ENCODE results near the gene ZNF506. TPM values are rescaled to one million over a fixed set of nuclear protein-coding genes. Genes with fewer than 3 reads are reported as not detected.
"Not testable (repeated sequence)": the region's sequence is repeated elsewhere in the genome, so short reads cannot be mapped to it uniquely, and the experiment has no call there.

Gene ZNF506
- 11.8 and 20.0 TPM in 2 replicates for total RNA-seq (2014; rRNA removed; shearing (Covaris generic))
- polyA plus RNA-seq (2016; fragmentation: Nextera tagmentation; extraction: Ambion mirVana), result 13.2 and 13.3 TPM in 2 replicates

- H3K9ac ChIP-seq, result peak within 1 kb of the TSS; percentile 91
- H2AFZ ChIP-seq, result peak within 1 kb of the TSS; percentile 95
- peak; percentile 100 for DNase-seq
- H3K79me2 ChIP-seq (ENCODE audit: insufficient read depth), result peaks cover 48% of the 10 kb centered on the region
- H3K4me1 ChIP-seq (ENCODE audit: insufficient read depth), result no peaks in the 10 kb centered on the region
- 1 to 2% methylated on average over 28 of the region's 28 CpGs for WGBS, 2 experiments (ENCODE audit: low coverage in 1 of 2, low lambda C conversion rate in 2 of 2, missing lambda C conversion rate in 2 of 2)
- in situ Hi-C loops (cut with MboI), result no loop called here
- H3K36me3 ChIP-seq (ENCODE audit: low read depth), result peaks cover 6% of the 10 kb centered on the region; the same call in 1 of the 2 replicates
- no peaks in the 10 kb centered on the region for H3K9me3 ChIP-seq (ENCODE audit: low read depth)
- no peaks in the 10 kb centered on the region for H4K20me1 ChIP-seq (ENCODE audit: insufficient read depth)
- peak within 1 kb of the TSS; percentile 86 for H3K4me3 ChIP-seq
- H3K4me2 ChIP-seq (ENCODE audit: unreplicated experiment), result peak within 1 kb of the TSS; percentile 74
- H3K27me3 ChIP-seq (replicated peaks; ENCODE audit: insufficient read depth), result no peaks in the 10 kb centered on the region
- no peaks in the 10 kb centered on the region for H3K9me2 ChIP-seq (ENCODE audit: insufficient read depth)
- H3K27ac ChIP-seq, result peak within 1 kb of the TSS; percentile 92
- peaks cover 4% of the 10 kb centered on the region; the same call in 1 of the 2 replicates for H3F3A ChIP-seq (ENCODE audit: insufficient read depth)
- TF ChIP-seq EZH2phosphoT487 (IDR thresholded peaks at IDR 0.05; ENCODE audit: insufficient read depth, low read depth), result no peak
- TF ChIP-seq EZH2 (IDR thresholded peaks at IDR 0.05; ENCODE audit: insufficient read depth, poor library complexity, severe bottlenecking), result no peak
Measured at GRCh38 chr19:19821366-19821951, at the start of gene ZNF506. Gene ZNF506 (minus strand): TSS chr19:19821750. CDS start chr19:19821603, 147 bp downstream.

DNA sequence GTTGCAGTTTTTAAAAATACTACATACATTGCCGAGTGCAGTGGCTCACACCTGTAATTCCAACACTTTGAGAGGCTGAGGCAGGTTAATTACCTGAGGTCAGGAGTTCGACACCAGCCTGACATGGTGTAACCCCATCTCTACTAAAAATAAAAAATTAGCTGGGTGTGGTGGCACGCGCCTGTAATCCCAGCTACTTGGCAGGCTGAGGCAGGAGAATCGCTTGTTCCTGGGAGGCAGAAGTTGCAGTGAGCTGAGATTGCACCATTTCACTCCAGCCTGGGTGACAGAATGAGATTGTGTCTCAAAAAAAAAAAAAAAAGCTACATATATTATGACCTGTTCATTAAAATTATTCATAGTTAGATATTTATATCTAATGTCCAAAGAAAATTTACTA lies 48.5 kb upstream of the ZNF506 start:
- H3K27me3 ChIP-seq (replicated peaks; ENCODE audit: insufficient read depth); H3K4me2 ChIP-seq (ENCODE audit: unreplicated experiment); H3K9me3 ChIP-seq (ENCODE audit: low read depth); DNase-seq; H4K20me1 ChIP-seq (ENCODE audit: insufficient read depth); H3K9ac ChIP-seq; H2AFZ ChIP-seq; H3K9me2 ChIP-seq (ENCODE audit: insufficient read depth); in situ Hi-C loops (cut with MboI); H3K4me3 ChIP-seq; H3K27ac ChIP-seq; H3K36me3 ChIP-seq (ENCODE audit: low read depth): not testable (repeated sequence)
- WGBS, 2 experiments (ENCODE audit: low coverage in 1 of 2, low lambda C conversion rate in 2 of 2, missing lambda C conversion rate in 2 of 2), result 89 to 98% methylated on average over 5 of the region's 5 CpGs
- Histone ChIP-seq H3F3A (ENCODE audit: insufficient read depth) (peaks cover 18% of the 10 kb centered on the region), H3K79me2 (ENCODE audit: insufficient read depth) (peaks cover 85% of the 10 kb centered on the region), H3K4me1 (ENCODE audit: insufficient read depth) (peaks cover 17% of the 10 kb centered on the region; the same call in 1 of the 2 replicates)

DNA sequence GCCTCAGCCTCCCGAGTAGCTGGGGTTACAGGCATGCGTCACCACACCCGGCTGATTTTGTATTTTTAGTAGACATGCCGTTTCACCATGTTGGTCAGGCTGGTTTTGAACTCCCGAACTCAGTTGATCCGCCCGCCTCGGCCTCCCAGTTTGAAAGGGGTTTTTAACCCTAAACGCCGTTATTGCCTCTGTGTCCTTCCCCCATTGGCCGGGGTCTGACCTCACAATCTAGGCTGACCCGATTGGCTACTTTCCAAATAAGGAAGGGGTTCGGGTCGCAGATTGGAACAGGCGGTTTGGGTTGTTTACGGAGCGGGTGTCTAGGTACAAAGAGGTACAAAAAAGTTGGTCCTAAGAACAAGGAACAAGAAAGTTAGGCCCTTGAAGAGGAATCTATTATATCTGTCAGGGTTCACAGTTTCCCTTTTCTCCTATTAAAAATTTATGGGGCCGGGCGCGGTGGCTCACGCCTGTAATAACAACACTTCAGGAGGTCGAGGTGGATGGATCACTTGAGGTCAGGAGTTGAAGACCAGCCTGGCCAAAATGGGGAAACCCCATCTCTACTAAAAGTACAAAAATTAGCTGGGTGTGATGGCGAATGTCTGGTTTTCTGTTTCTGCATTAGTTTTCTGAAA lies 45.2 kb upstream of the ZNF506 start:
- H3F3A ChIP-seq (ENCODE audit: insufficient read depth), result peaks cover 14% of the 10 kb centered on the region
- DNase-seq, result peak; percentile 20
- H3K4me1 ChIP-seq (ENCODE audit: insufficient read depth), result peaks cover 17% of the 10 kb centered on the region; the same call in 1 of the 2 replicates
- no peaks in the 10 kb centered on the region for H3K9me2 ChIP-seq (ENCODE audit: insufficient read depth)
- H3K9ac ChIP-seq, result peak overlapping the region; percentile 93
- H3K4me2 ChIP-seq (ENCODE audit: unreplicated experiment), result peak overlapping the region; percentile 97
- no peaks in the 10 kb centered on the region for H4K20me1 ChIP-seq (ENCODE audit: insufficient read depth)
- 5 to 7% methylated on average over 23 of the region's 23 CpGs for WGBS, 2 experiments (ENCODE audit: low coverage in 1 of 2, low lambda C conversion rate in 2 of 2, missing lambda C conversion rate in 2 of 2)
- no peaks in the 10 kb centered on the region for H3K27me3 ChIP-seq (replicated peaks; ENCODE audit: insufficient read depth)
- H2AFZ ChIP-seq, result peak overlapping the region; percentile 99
- peak overlapping the region; percentile 99 for H3K4me3 ChIP-seq
- no peaks in the 10 kb centered on the region for H3K36me3 ChIP-seq (ENCODE audit: low read depth)
- in situ Hi-C loops (cut with MboI), result no loop called here
- no peaks in the 10 kb centered on the region for H3K9me3 ChIP-seq (ENCODE audit: low read depth)
- no peak for TF ChIP-seq EZH2 (IDR thresholded peaks at IDR 0.05; ENCODE audit: insufficient read depth, poor library complexity, severe bottlenecking)
- no peak for TF ChIP-seq EZH2phosphoT487 (IDR thresholded peaks at IDR 0.05; ENCODE audit: insufficient read depth, low read depth)
- peaks cover 53% of the 10 kb centered on the region for H3K79me2 ChIP-seq (ENCODE audit: insufficient read depth)
- H3K27ac ChIP-seq, result peak overlapping the region; percentile 92

GRCh38 chr19:19865750-19866610 lies 44.4 kb upstream of the ZNF506 start, which contains the start of gene ZNF253:
Gene ZNF253 (plus strand): TSS chr19:19865882. CDS start chr19:19865997, 115 bp downstream.
- WGBS, 2 experiments (ENCODE audit: low coverage in 1 of 2, low lambda C conversion rate in 2 of 2, missing lambda C conversion rate in 2 of 2), result 0 to 1% methylated on average over 40 to 43 of the region's 43 CpGs
- in situ Hi-C loops (cut with MboI), result no loop called here

More at GRCh38 chr19:19865750-19866610, 44.4 kb upstream of the ZNF506 start, which contains the start of gene ZNF253:
- Histone ChIP-seq H3K9me3 (ENCODE audit: low read depth) (no peaks in the 10 kb centered on the region), H3K9me2 (ENCODE audit: insufficient read depth) (no peaks in the 10 kb centered on the region), H4K20me1 (ENCODE audit: insufficient read depth) (no peaks in the 10 kb centered on the region), H3K27ac (peak within 1 kb of the TSS; percentile 92), H3K27me3 (replicated peaks; ENCODE audit: insufficient read depth) (no peaks in the 10 kb centered on the region), H3K4me2 (ENCODE audit: unreplicated experiment) (peak within 1 kb of the TSS; percentile 97), H3K36me3 (ENCODE audit: low read depth) (no peaks in the 10 kb centered on the region), H3K79me2 (ENCODE audit: insufficient read depth) (peaks cover 46% of the 10 kb centered on the region), H3K4me3 (peak within 1 kb of the TSS; percentile 99), H3K9ac (peak within 1 kb of the TSS; percentile 93), H3F3A (ENCODE audit: insufficient read depth) (peaks cover 14% of the 10 kb centered on the region), H2AFZ (peak within 1 kb of the TSS; percentile 99), H3K4me1 (ENCODE audit: insufficient read depth) (peaks cover 17% of the 10 kb centered on the region; the same call in 1 of the 2 replicates)
- no peak for TF ChIP-seq EZH2phosphoT487 (IDR thresholded peaks at IDR 0.05; ENCODE audit: insufficient read depth, low read depth)
- DNase-seq, result peak; percentile 98

Measured in GM23248 (cell line).